Measurements from ENCODE around the gene RIPPLY2. TPM values are rescaled to one million over a fixed set of nuclear protein-coding genes. Genes with fewer than 3 reads are reported as not detected.
"Not testable (repeated sequence)": the region's sequence is repeated elsewhere in the genome, so short reads cannot be mapped to it uniquely, and the experiment has no call there.

The RIPPLY2 gene
- total RNA-seq, 1 donor from 2014 or later, result not detected

DNA sequence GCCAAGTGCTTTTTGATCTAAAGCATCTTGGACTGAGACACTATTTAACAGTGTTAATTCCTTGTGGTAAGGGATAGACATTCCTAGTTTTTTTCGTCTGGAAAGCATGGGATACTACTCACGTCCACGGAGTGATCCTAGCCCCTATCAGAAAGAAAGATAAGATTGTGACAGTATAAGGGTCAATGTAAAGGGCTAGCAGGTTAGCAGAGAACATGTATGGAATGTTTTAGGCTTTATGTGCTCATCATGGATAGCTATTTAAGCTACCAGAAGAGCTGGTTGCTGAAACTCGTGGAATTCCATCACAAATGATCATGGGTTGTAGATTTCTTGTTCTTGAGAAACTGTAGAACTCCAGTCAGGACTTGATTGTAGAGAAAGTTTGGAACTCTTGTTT, 38.4 kb downstream of the RIPPLY2 start:
- DNase-seq (ENCODE audit: low spot score), result no peak
- intact Hi-C loops (cut with DNase I), result no loop called here

DNA sequence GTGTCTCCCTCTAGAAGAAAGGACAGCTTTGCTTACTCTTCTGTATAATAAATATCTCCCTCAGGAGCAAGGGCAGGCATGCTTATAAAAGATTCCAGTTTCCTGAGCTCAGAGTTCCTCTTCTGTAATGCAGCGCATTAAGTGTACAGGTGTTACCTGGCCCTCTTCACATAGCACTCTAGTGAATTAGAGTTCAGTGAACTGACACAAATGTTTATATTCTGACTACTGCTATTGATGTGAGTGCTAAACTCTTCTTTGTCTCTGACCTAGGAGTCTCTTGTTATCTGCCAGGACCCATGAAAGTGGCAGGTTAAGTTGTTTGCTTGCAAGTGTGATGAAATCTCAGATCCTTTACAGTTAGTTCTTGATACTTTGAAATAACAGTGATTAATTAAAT, 39.9 kb downstream of the RIPPLY2 start:
- intact Hi-C loops (cut with DNase I), result no loop called here
- no peak for DNase-seq (ENCODE audit: low spot score)

DNA sequence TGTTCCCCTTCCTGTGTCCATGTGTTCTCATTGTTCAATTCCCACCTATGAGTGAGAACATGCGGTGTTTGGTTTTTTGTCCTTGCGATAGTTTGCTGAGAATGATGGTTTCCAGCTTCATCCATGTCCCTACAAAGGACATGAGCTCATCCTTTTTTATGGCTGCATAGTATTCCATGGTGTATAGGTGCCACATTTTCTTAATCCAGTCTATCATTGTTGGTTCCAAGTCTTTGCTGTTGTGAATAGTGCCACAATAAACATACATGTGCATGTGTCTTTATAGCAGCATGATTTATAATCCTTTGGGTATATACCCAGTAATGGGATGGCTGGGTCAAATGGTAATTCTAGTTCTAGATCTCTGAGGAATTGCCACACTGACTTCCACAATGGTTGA, 43.9 kb downstream of the RIPPLY2 start:
- DNase-seq (ENCODE audit: low spot score); intact Hi-C loops (cut with DNase I): not testable (repeated sequence)

DNA sequence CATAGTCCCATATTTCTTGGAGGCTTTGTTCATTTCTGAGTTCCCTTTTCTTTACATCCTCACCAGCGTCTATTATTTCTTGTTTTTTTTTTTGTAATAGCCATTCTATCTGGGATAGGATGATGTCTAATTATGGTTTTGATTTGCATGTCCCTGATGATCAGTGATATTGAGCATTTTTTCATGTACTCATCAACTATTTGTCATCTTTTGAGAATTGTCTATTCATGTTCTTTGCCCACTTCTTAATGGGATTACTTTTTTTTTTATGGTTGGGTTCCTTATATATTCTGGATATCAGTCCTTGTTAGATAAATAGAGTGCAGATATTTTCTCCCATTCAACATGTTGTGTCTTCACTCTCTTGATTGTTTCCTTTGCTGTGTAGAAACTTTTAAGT, 48.5 kb downstream of the RIPPLY2 start:
- no peak for DNase-seq (ENCODE audit: low spot score)
- intact Hi-C loops (cut with DNase I), result no loop called here

DNA sequence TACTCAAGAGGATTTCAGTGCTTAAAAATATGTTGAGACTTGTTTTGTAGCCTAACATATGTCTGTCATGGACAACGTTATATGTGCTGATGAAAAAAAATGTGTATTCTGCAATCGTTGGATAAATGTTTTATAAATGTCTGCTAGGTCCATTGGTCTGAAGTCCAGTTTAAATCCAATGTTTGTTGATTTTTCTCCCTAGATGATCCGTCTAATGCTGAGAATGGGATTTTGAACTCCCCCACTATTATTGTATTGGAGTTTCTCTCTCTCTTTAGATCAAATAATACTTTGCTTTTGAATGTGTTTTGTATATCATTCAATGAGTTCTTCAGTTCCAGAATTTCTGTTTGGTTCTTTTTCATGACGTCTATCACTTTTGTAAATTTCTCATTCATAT, 51.2 kb downstream of the RIPPLY2 start:
- DNase-seq (ENCODE audit: low spot score), result no peak
- intact Hi-C loops (cut with DNase I), result no loop called here

DNA sequence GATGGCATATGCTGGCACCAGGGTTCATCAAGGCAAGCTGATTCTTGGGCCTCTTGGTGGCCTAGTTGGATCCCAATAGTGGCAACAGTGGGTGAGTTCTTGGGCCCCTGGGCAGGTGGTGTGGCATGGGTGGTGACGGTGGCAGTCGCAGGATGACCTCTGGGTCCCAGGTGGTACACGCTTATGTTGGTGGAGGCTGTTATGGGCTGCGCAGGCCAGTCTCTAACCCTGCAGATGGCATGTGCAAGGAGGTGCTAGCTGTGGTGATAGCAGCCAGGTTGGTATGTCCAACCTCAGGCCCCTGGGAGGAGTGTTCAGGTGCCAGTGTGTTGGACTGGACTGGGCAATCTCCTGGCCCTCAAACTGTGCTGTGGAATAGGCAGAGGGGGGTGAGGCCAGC, 52.5 kb downstream of the RIPPLY2 start:
- intact Hi-C loops (cut with DNase I), result no loop called here
- peak; percentile 41 for DNase-seq (ENCODE audit: low spot score)

Other genes with a start within 250 kb of the RIPPLY2 start
- 1.4 TPM for gene SNAP91, start 144.3 kb upstream of the RIPPLY2 start, total RNA-seq
- gene CYB5R4, start 6.3 kb downstream of the RIPPLY2 start, total RNA-seq, result 16.8 TPM
- 0.48 TPM for gene MRAP2, start 180.4 kb downstream of the RIPPLY2 start, total RNA-seq